ENCODE results near the gene SNN. TPM values are rescaled to one million over a fixed set of nuclear protein-coding genes. Genes with fewer than 3 reads are reported as not detected.

Gene SNN
- total RNA-seq, 1 experiment from 2014 or later: 26.0 TPM

GRCh38 chr16:11650641-11651591 is 17.3 kb upstream of the SNN start:
- H3K36me3 Mint-ChIP-seq (ENCODE audit: insufficient read depth, unreplicated experiment): peaks cover 11% of the 10 kb centered on the region
- DNase-seq: no peak
- peaks cover 14% of the 10 kb centered on the region for H3K4me1 Mint-ChIP-seq (ENCODE audit: low read depth, unreplicated experiment)
- intact Hi-C loops (cut with micrococcal nuclease; ENCODE audit: unreplicated experiment): no loop called here
- no TSS peak for BruUV-seq (replicated peaks)
- no peak for TF ChIP-seq CTCF (IDR thresholded peaks at IDR 0.05; ENCODE audit: unreplicated experiment)
- H3K4me3 Mint-ChIP-seq (ENCODE audit: low read depth, unreplicated experiment): no peak overlapping the region
- no peaks in the 10 kb centered on the region for H3K27me3 Mint-ChIP-seq (ENCODE audit: unreplicated experiment)
- no peaks in the 10 kb centered on the region for H3K9me3 Mint-ChIP-seq (ENCODE audit: low read depth, unreplicated experiment)
- H3K27ac Mint-ChIP-seq (ENCODE audit: unreplicated experiment): peak overlapping the region; percentile 48
- CTCF ChIA-PET: interaction anchor here (0.5 to 1.7 kb wide), 6 partner anchors 8 to 251 kb away, joined by 3 to 12 read pairs (median 4); no protein-coding TSS in a partner anchor

- Mint-ChIP-seq H3K27me3 (ENCODE audit: unreplicated experiment) (no peaks in the 10 kb centered on the region), H3K4me3 (ENCODE audit: low read depth, unreplicated experiment) (no peak overlapping the region), H3K4me1 (ENCODE audit: low read depth, unreplicated experiment) (peaks cover 14% of the 10 kb centered on the region), H3K36me3 (ENCODE audit: insufficient read depth, unreplicated experiment) (peaks cover 11% of the 10 kb centered on the region), H3K27ac (ENCODE audit: unreplicated experiment) (no peak overlapping the region), H3K9me3 (ENCODE audit: low read depth, unreplicated experiment) (no peaks in the 10 kb centered on the region)
- intact Hi-C loops (cut with micrococcal nuclease; ENCODE audit: unreplicated experiment): no loop called here
- BruUV-seq (replicated peaks): no TSS peak
- peak; percentile 46 for DNase-seq
- TF ChIP-seq CTCF (IDR thresholded peaks at IDR 0.05; ENCODE audit: unreplicated experiment): no peak
- CTCF ChIA-PET: interaction anchor here (0.5 to 1.7 kb wide), 6 partner anchors 8 to 252 kb away, joined by 3 to 12 read pairs (median 4); no protein-coding TSS in a partner anchor
Observed at GRCh38 chr16:11651796-11652195, 16.5 kb upstream of the SNN start.

GRCh38 chr16:11655655-11656054 is 12.6 kb upstream of the SNN start:
- CTCF ChIA-PET: no interaction called here
- BruUV-seq (replicated peaks): no TSS peak

GRCh38 chr16:11657556-11657955 is 10.7 kb upstream of the SNN start:
- Mint-ChIP-seq H3K4me1 (ENCODE audit: low read depth, unreplicated experiment) (no peaks in the 10 kb centered on the region), H3K27me3 (ENCODE audit: unreplicated experiment) (no peaks in the 10 kb centered on the region), H3K36me3 (ENCODE audit: insufficient read depth, unreplicated experiment) (no peaks in the 10 kb centered on the region), H3K4me3 (ENCODE audit: low read depth, unreplicated experiment) (no peak overlapping the region), H3K27ac (ENCODE audit: unreplicated experiment) (no peak overlapping the region), H3K9me3 (ENCODE audit: low read depth, unreplicated experiment) (no peaks in the 10 kb centered on the region)
- BruUV-seq (replicated peaks): no TSS peak
- intact Hi-C loops (cut with micrococcal nuclease; ENCODE audit: unreplicated experiment): no loop called here
- no peak for TF ChIP-seq CTCF (IDR thresholded peaks at IDR 0.05; ENCODE audit: unreplicated experiment)
- no peak for DNase-seq
- CTCF ChIA-PET: no interaction called here

More at GRCh38 chr16:11655655-11656054, 12.6 kb upstream of the SNN start:
- no peak for DNase-seq
- Mint-ChIP-seq H3K4me1 (ENCODE audit: low read depth, unreplicated experiment) (peaks cover 14% of the 10 kb centered on the region), H3K27me3 (ENCODE audit: unreplicated experiment) (no peaks in the 10 kb centered on the region), H3K9me3 (ENCODE audit: low read depth, unreplicated experiment) (no peaks in the 10 kb centered on the region), H3K27ac (ENCODE audit: unreplicated experiment) (no peak overlapping the region), H3K4me3 (ENCODE audit: low read depth, unreplicated experiment) (no peak overlapping the region), H3K36me3 (ENCODE audit: insufficient read depth, unreplicated experiment) (peaks cover 11% of the 10 kb centered on the region)
- no peak for TF ChIP-seq CTCF (IDR thresholded peaks at IDR 0.05; ENCODE audit: unreplicated experiment)
- intact Hi-C loops (cut with micrococcal nuclease; ENCODE audit: unreplicated experiment): no loop called here

Data from Calu3 (cell line).